SK-N-MC (cell line): ENCODE measurements around the gene IL1RAP.

Experiments used
- DNase-seq: peaks from one replicate; pipeline ENCODE4 v3.0.0-alpha.2; 2011; ENCODE audit warnings: low read depth, low spot score
- H3K27ac ChIP-seq: fragments of 200-600 bp; sonication (generic); 2 replicates; pipeline ENCODE4 v1.5.1; 2016; ENCODE audit warnings: mixed run types
- H3K36me3 ChIP-seq: fragments of 200-600 bp; sonication (generic); 2 replicates; pipeline ENCODE4 v1.6.1; 2017; ENCODE audit warnings: antibody characterized with exemption, low read length, mixed read lengths; ENCODE audit not compliant: insufficient read depth
- H3K4me3 ChIP-seq: fragments of 200-600 bp; sonication (generic); 2 replicates; pipeline ENCODE4 v1.5.1; 2016
- H3K9ac ChIP-seq: fragments of 200-600 bp; sonication (generic); 2 replicates; pipeline ENCODE4 v1.8.0; 2017; ENCODE audit warnings: mixed run types, mixed read lengths; ENCODE audit not compliant: insufficient read length
- H3K9me3 ChIP-seq: fragments of 200-600 bp; sonication (generic); 2 replicates; pipeline ENCODE4 v1.6.1; 2017; ENCODE audit warnings: low read depth, mild to moderate bottlenecking, antibody characterized with exemption, low read length, moderate library complexity, mixed read lengths
- EZH2 ChIP-seq: fragments of 200-600 bp; sonication (generic); IDR thresholded peaks from one replicate; pipeline ENCODE4 v1.6.1; 2017; ENCODE audit warnings: antibody characterized with exemption
- FOXP2 ChIP-seq: optimal IDR thresholded peaks from 2 replicates; pipeline ENCODE3; 2011; ENCODE audit warnings: mild to moderate bottlenecking, moderate library complexity; ENCODE audit not compliant: insufficient read depth; ENCODE audit errors: extremely low read length, control extremely low read depth
- POLR2AphosphoS5 ChIP-seq: IDR thresholded peaks from 2 replicates; pipeline ENCODE4 v1.6.1; 2012; ENCODE audit warnings: mild to moderate bottlenecking, low read depth, low read length, borderline replicate concordance

IL1RAP gene

GRCh38 chr3:190557296-190557695 lies 43.4 kb downstream of the IL1RAP start:
- H3K4me3 ChIP-seq, result no peak overlapping the region
- no peak overlapping the region for H3K9ac ChIP-seq
- TF ChIP-seq FOXP2 (no peak), EZH2 (no peak), POLR2AphosphoS5 (no peak)
- peaks cover 9% of the 10 kb centered on the region; the same call in 1 of the 2 replicates for H3K9me3 ChIP-seq
- no peak for DNase-seq
- no peak overlapping the region for H3K27ac ChIP-seq
- H3K36me3 ChIP-seq, result peaks cover 70% of the 10 kb centered on the region

- Histone ChIP-seq H3K4me3 (no peak overlapping the region), H3K27ac (no peak overlapping the region), H3K36me3 (peaks cover 64% of the 10 kb centered on the region), H3K9me3 (0 out of 2 replicates have a peak, but pooled peaks cover 3% of the 10 kb centered on the region), H3K9ac (no peak overlapping the region)
- no peak for DNase-seq
- TF ChIP-seq FOXP2, result no peak
- TF ChIP-seq POLR2AphosphoS5, result no peak
- no peak for TF ChIP-seq EZH2
Measured at GRCh38 chr3:190558316-190558715, 44.4 kb downstream of the IL1RAP start.

- Histone ChIP-seq H3K27ac (no peak overlapping the region), H3K4me3 (no peak overlapping the region), H3K9me3 (0 out of 2 replicates have a peak, but pooled peaks cover 3% of the 10 kb centered on the region), H3K36me3 (peaks cover 69% of the 10 kb centered on the region), H3K9ac (no peak overlapping the region)
- no peak for TF ChIP-seq POLR2AphosphoS5
- no peak for TF ChIP-seq FOXP2
- no peak for TF ChIP-seq EZH2
- no peak for DNase-seq
Measured at GRCh38 chr3:190558796-190559195, 44.9 kb downstream of the IL1RAP start.

- Histone ChIP-seq H3K9me3 (0 out of 2 replicates have a peak, but pooled peaks cover 3% of the 10 kb centered on the region), H3K9ac (no peak overlapping the region), H3K4me3 (no peak overlapping the region), H3K36me3 (peaks cover 79% of the 10 kb centered on the region), H3K27ac (no peak overlapping the region)
- DNase-seq, result no peak
- no peak for TF ChIP-seq EZH2
- TF ChIP-seq POLR2AphosphoS5, result no peak
- no peak for TF ChIP-seq FOXP2
Measured at GRCh38 chr3:190560013-190560895, 46.4 kb downstream of the IL1RAP start.

- Histone ChIP-seq H3K9me3 (peaks cover 3% of the 10 kb centered on the region; the same call in 1 of the 2 replicates), H3K4me3 (no peak overlapping the region), H3K36me3 (peaks cover 73% of the 10 kb centered on the region), H3K27ac (no peak overlapping the region), H3K9ac (no peak overlapping the region)
- TF ChIP-seq EZH2, result no peak
- no peak for TF ChIP-seq POLR2AphosphoS5
- no peak for TF ChIP-seq FOXP2
- no peak for DNase-seq
Measured at GRCh38 chr3:190562866-190563510, 49.1 kb downstream of the IL1RAP start.

GRCh38 chr3:190564175-190564574 lies 50.3 kb downstream of the IL1RAP start:
- H3K4me3 ChIP-seq, result no peak overlapping the region
- no peak overlapping the region for H3K9ac ChIP-seq
- peaks cover 3% of the 10 kb centered on the region; the same call in 1 of the 2 replicates for H3K9me3 ChIP-seq
- H3K27ac ChIP-seq, result no peak overlapping the region
- no peak for DNase-seq
- H3K36me3 ChIP-seq, result peaks cover 69% of the 10 kb centered on the region
- no peak for TF ChIP-seq POLR2AphosphoS5
- TF ChIP-seq FOXP2, result no peak
- no peak for TF ChIP-seq EZH2

- H3K4me3 ChIP-seq, result no peak overlapping the region
- H3K36me3 ChIP-seq, result peaks cover 68% of the 10 kb centered on the region
- H3K9me3 ChIP-seq, result no peaks in the 10 kb centered on the region; the same call in 1 of the 2 replicates
- H3K9ac ChIP-seq, result no peak overlapping the region
- TF ChIP-seq POLR2AphosphoS5 (0 out of 2 replicates have a peak, but pooled peaks have one; percentile 28), EZH2 (no peak)
- H3K27ac ChIP-seq, result no peak overlapping the region
- DNase-seq, result peak; percentile 97
Measured at GRCh38 chr3:190566043-190566933, 52.4 kb downstream of the IL1RAP start.

GRCh38 chr3:190568036-190568435 lies 54.2 kb downstream of the IL1RAP start:
- DNase-seq, result no peak
- Histone ChIP-seq H3K36me3 (peaks cover 67% of the 10 kb centered on the region), H3K4me3 (no peak overlapping the region), H3K9ac (no peak overlapping the region), H3K9me3 (no peaks in the 10 kb centered on the region; the same call in 1 of the 2 replicates), H3K27ac (no peak overlapping the region)
- TF ChIP-seq POLR2AphosphoS5 (no peak), EZH2 (no peak), FOXP2 (no peak)
